Transverse colon (tissue), 4 donors: ENCODE measurements around the gene SUFU. TPM values are rescaled to one million over a fixed set of nuclear protein-coding genes. Genes with fewer than 3 reads are reported as not detected.

Experiments
- DNase-seq: peaks from one replicate; pipeline ENCODE4 v3.0.0-alpha.2; 2019
- H3K27ac ChIP-seq, 4 donors: fragments of 200-600 bp; sonication (generic); 2 replicates each; pipeline ENCODE4 v1.5.1; 2016 to 2018; ENCODE audit warnings: inconsistent platforms in 4 of 4
- H3K27me3 ChIP-seq: fragments of 200-600 bp; sonication (generic); 2 replicates; pipeline ENCODE4 v1.5.1; 2017; ENCODE audit warnings: inconsistent platforms
- H3K36me3 ChIP-seq, 4 donors: fragments of 200-600 bp; sonication (generic); 2 replicates each; pipeline ENCODE4 v1.5.1; 2017 to 2019; ENCODE audit warnings: inconsistent platforms in 4 of 4
- H3K4me1 ChIP-seq, 4 donors: fragments of 200-600 bp; sonication (generic); 2 replicates each; pipeline ENCODE4 v1.5.1; 2017 to 2020; ENCODE audit warnings: inconsistent platforms in 4 of 4
- H3K4me3 ChIP-seq, 4 donors: fragments of 200-600 bp; sonication (generic); 1 replicate in 1 of 4; 2 replicates in 3 of 4; pipeline versions ENCODE4 v1.5.1 to v1.6.1; 2017 to 2019; ENCODE audit warnings: inconsistent platforms in 4 of 4
- H3K9me3 ChIP-seq, 2 donors: fragments of 200-600 bp; sonication (generic); 2 replicates each; pipeline ENCODE4 v1.5.1; 2017 to 2019; ENCODE audit warnings: inconsistent platforms in 2 of 2
- CTCF ChIP-seq, 5 experiments: fragments of 200-600 bp in 3 of 5; fragments of 450-650 bp in 2 of 5; sonication (generic) in 3 of 5; IDR thresholded peaks; 1 replicate in 2 of 5; 2 replicates in 3 of 5; pipeline ENCODE4 v1.5.1; 2016 to 2017; ENCODE audit warnings: antibody characterized with exemption in 5 of 5, inconsistent platforms in 3 of 5, mild to moderate bottlenecking in 2 of 5, moderate library complexity in 1 of 5
- EP300 ChIP-seq: sonication (generic); formaldehyde crosslinking; IDR thresholded peaks from one replicate; pipeline ENCODE4 v1.6.1; 2017; ENCODE audit warnings: antibody characterized with exemption, low read depth
- POLR2A ChIP-seq: fragments of 450-650 bp; IDR thresholded peaks from one replicate; pipeline ENCODE4 v1.6.1; 2016; ENCODE audit warnings: antibody characterized with exemption, mild to moderate bottlenecking, moderate library complexity
- POLR2AphosphoS5 ChIP-seq, 3 donors: sonication (generic); formaldehyde crosslinking; IDR thresholded peaks; one replicate each; pipeline ENCODE4 v1.6.1; 2016; ENCODE audit warnings: antibody characterized with exemption in 3 of 3
- WGBS, 2 donors: methylation state at CpG; one replicate each; pipeline ENCODE4 v1.1.5; 2018; ENCODE audit warnings: low coverage in 1 of 2; 5-methylcytosine and 5-hydroxymethylcytosine counted together
- in situ Hi-C, 4 donors: fragments of 200-750 bp; cut with MboI; loops; one replicate each; pipeline versions ENCODE4 v1.15.0 to v1.15.1; 2017; ENCODE audit warnings: low sequenced_read_pairs in 3 of 4, low pct_ligation_motif_present in 1 of 4, low pct_unique_long_range_greater_than_20kb in 1 of 4
- intact Hi-C: fragments of 100-400 bp; cut with DNase I; formaldehyde crosslinking; loops from one replicate; pipeline ENCODE4 v1.15.1; 2023; ENCODE audit warnings: low total_unique reads
- total RNA-seq, 4 donors: library from RNA; depleted of rRNA; stranded (reverse); fragments of >200 nt; gene quantifications; one replicate each; pipeline ENCODE4 v1.1.0, GENCODE V29; 2016

The SUFU gene
- total RNA-seq, 4 donors from 2014 or later: 5.4 to 13.8 (median 6.6) TPM

- Histone ChIP-seq H3K4me3 (no peak overlapping the region), H3K27me3 (no peaks in the 10 kb centered on the region), H3K36me3 (peaks cover 0 to 3% (median 0%) of the 10 kb centered on the region in 4 donors), H3K27ac (peak overlapping the region in 1 of 4 donors; percentile 41), H3K4me1 (peaks cover 20 to 52% (median 41%) of the 10 kb centered on the region in 4 donors), H3K9me3 (no peaks in the 10 kb centered on the region)
- in situ Hi-C loops: no loop called here
- intact Hi-C loops: no loop called here
- DNase-seq: no peak
- TF ChIP-seq POLR2AphosphoS5 (IDR thresholded peaks at IDR 0.05) (no peak), POLR2A (no peak), CTCF (IDR thresholded peaks at IDR 0.05) (no peak), EP300 (no peak)
- 96% methylated on average over 5 of the region's 5 CpGs; no CpG with 5 or more reads in 1 of the 2 donors for WGBS, 2 donors
These were observed 111.1 kb downstream of the SUFU start for GRCh38 chr10:102614888-102615287.

- Histone ChIP-seq H3K27me3 (no peaks in the 10 kb centered on the region), H3K4me1 (peaks cover 25 to 57% (median 46%) of the 10 kb centered on the region in 4 donors), H3K9me3 (no peaks in the 10 kb centered on the region), H3K36me3 (peaks cover 0 to 3% (median 0%) of the 10 kb centered on the region in 4 donors), H3K27ac (peak overlapping the region; percentile 41 to 54 (median 42)), H3K4me3 (no peak overlapping the region)
- DNase-seq: no peak
- in situ Hi-C loops: no loop called here
- no peak for TF ChIP-seq POLR2AphosphoS5 (IDR thresholded peaks at IDR 0.05)
- intact Hi-C loops: no loop called here
- WGBS, 2 donors: 69% methylated on average over 5 of the region's 7 CpGs; no CpG with 5 or more reads in 1 of the 2 donors
These were observed 111.6 kb downstream of the SUFU start for GRCh38 chr10:102615361-102615760.

- 67% methylated on average over 1 of the region's 1 CpG; no CpG with 5 or more reads in 1 of the 2 donors for WGBS, 2 donors
- DNase-seq: peak; percentile 47
- intact Hi-C loops: no loop called here
- H3K4me3 ChIP-seq: no peak overlapping the region
- H3K27ac ChIP-seq: peak overlapping the region; percentile 50 to 59 (median 54)
- H3K36me3 ChIP-seq: peaks cover 0 to 3% (median 0%) of the 10 kb centered on the region in 4 donors
- H3K27me3 ChIP-seq: no peaks in the 10 kb centered on the region
- TF ChIP-seq CTCF (IDR thresholded peaks at IDR 0.05) (no peak), EP300 (no peak), POLR2AphosphoS5 (IDR thresholded peaks at IDR 0.05) (peak in 1 of 3 donors; percentile 29)
- peaks cover 34 to 66% (median 47%) of the 10 kb centered on the region in 4 donors for H3K4me1 ChIP-seq
- in situ Hi-C loops: no loop called here
- H3K9me3 ChIP-seq: no peaks in the 10 kb centered on the region
These were observed 112.4 kb downstream of the SUFU start for GRCh38 chr10:102616066-102616770.

GRCh38 chr10:102617041-102617440, 113.3 kb downstream of the SUFU start:
- H3K27ac ChIP-seq: peak overlapping the region in 2 of 4 donors; percentile 54 to 59
- intact Hi-C loops (no loop called here), in situ Hi-C loops (no loop called here)
- TF ChIP-seq POLR2AphosphoS5 (IDR thresholded peaks at IDR 0.05) (no peak), EP300 (no peak), POLR2A (no peak), CTCF (IDR thresholded peaks at IDR 0.05) (no peak)
- H3K36me3 ChIP-seq: peaks cover 0 to 3% (median 0%) of the 10 kb centered on the region in 4 donors
- 97% methylated on average over 9 of the region's 9 CpGs; no CpG with 5 or more reads in 1 of the 2 donors for WGBS, 2 donors
- DNase-seq: no peak
- no peaks in the 10 kb centered on the region for H3K27me3 ChIP-seq
- peaks cover 35 to 69% (median 43%) of the 10 kb centered on the region in 4 donors for H3K4me1 ChIP-seq
- no peaks in the 10 kb centered on the region for H3K9me3 ChIP-seq
- no peak overlapping the region for H3K4me3 ChIP-seq
